Cerebellar nuclear complex (tissue), 1 donor: ENCODE measurements around the gene EHD4.

Experiments
- DNase-seq, 2 experiments: peaks; one replicate each; lab custom pipeline; 2025; lab: John Stamatoyannopoulos, UW

The EHD4 gene

GRCh38 chr15:41972253-41973242, at the start of gene EHD4:
EHD4 (minus strand) TSS chr15:41972557; CDS start chr15:41972494, 63 bp downstream.
- DNase-seq, result peak; percentile 84 to 96

DNA sequence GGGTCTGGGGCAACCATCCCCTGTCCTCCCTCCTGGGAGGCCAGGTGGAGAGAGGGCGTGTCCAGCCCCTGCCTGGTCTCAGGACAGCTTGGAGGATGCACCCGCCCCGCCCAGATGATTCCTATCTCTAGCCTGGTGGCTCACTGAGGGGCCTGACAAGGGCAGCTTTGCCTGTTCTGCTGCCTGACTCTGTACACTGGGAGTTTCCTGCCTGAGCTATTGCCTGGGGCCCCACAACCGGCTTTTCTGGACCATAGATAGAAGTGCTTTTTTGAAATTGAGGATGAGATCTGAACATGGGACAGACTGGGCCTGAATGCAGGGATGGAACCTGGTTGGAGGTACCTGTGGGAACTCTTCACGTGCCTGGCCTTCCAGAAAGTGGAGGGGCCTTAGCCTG, 49.2 kb upstream of the EHD4 start:
- DNase-seq, result no peak

DNA sequence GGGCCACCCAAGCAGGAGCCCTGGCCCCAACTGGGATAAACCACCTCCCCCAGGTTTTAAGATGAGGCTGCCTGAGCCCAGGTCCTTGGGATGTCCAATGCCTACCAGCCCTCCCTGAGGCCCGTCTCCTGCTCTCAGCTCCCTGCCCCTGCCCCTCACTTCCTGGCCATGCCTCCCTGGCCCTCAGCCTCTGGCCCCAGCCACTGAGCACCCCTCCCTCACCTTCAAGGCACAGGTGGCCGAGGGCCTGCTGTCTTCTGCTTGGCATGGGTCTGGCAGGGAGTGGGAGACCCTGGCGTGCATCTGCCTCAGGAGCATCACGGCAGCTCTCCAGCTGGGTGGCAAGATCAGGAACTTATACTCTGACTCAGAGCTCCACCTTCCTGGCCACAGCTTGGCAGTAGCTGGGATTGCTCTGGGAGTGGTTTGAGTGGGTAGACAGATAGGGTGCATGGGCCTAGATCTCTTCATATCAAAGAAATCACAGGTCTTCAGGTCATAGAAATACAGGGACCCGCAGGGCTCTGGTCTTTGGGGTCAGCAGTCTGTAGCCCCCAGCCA, 48.4 kb upstream of the EHD4 start, which contains the start of gene PLA2G4E:
Gene PLA2G4E, minus strand, starts transcription at position 330 of the 561 bp plus-strand sequence. Its CDS starts 12 bp downstream, at position 318.
- no peak for DNase-seq

GRCh38 chr15:42018306-42019224, 46.2 kb upstream of the EHD4 start:
- DNase-seq, result no peak

DNA sequence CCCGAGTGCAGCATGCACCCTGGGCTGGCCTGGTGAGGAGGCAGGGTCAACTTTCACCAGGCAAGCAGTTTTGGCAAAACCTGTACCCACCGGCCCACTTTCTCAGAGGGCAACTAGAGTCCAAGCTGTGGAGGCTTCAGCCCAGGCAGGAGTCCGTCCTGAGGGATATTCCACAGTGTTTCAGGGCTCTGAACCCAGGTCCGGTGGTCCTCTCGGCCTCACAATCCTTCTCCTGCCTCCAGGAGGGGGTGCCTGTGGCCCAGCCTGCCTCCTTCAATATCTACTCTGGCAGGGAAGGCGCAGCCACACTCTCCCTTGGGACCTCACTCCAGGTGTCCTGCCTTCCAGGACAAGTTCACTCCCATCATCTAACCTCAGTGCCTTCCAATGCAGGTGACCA, 44.6 kb upstream of the EHD4 start:
- no peak for DNase-seq

- DNase-seq, result no peak
These were observed 42.0 kb upstream of the EHD4 start for GRCh38 chr15:42014406-42014805.

GRCh38 chr15:42012928-42013482, 40.6 kb upstream of the EHD4 start:
- no peak for DNase-seq

- no peak for DNase-seq
These were observed 39.9 kb upstream of the EHD4 start for GRCh38 chr15:42012241-42012640.

DNA sequence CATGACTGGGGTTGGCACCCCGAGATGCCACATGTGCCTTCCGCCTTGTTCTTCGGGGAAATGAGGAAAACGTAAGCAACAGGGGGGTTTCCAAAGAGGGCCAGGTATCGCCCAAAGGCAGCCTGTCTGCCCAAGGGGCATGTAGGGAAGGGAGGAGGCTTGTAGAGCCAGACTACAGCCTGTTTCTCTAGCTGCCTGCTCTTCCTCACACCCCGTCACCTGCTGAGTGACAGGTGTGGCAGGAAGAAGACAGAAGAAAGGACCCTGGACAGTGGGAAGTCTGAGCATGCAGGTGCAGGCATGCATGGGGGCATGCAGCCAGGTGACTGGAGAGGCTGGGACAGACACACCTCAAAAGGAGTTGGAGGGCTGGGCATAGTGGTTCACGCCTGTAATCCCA, 38.7 kb upstream of the EHD4 start:
- DNase-seq, result no peak

DNA sequence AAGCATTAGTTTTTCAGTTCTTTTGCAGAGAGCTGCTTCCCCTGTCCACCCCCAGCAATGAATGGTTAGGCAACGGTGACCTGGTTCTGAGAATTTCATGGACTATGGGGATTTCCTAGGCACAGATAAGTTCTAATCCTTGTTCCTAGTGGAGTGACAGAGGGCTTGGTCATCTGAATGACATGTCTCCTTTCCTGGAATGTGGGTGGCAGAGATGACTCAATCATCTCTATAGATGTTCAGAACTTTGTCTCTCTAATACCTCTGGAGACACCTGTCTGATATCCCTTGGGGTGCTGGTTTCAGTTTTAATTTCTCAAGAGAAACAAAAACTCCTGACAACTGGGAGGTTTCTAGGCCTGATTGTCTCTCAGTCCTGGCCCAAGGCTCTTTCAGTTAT, 38.1 kb upstream of the EHD4 start:
- no peak for DNase-seq

- no peak for DNase-seq
These were observed 37.1 kb upstream of the EHD4 start for GRCh38 chr15:42009474-42009873.

GRCh38 chr15:42009022-42009421, 36.7 kb upstream of the EHD4 start:
- DNase-seq, result no peak

GRCh38 chr15:42007386-42007785, 35.0 kb upstream of the EHD4 start:
- DNase-seq, result no peak

DNA sequence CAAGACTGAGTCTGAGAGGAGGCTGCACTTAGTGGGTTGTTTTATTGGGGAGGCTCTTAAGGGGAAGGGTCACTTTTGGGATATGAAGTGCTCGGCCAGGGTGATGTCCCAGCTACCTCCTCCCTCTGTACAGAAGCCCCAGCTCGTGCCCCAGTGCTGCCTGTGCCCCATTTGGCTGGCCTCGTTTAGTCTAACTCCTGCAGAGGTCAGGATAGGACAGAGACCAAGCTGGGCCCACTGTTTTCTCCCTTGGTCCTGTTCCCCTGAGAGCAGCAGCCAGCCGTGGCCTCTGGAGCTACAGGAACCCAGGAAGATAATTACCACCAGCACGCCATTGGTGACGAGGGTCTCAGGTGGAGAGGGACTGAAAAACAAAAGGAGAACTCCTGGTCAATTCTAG, 30.0 kb upstream of the EHD4 start:
- DNase-seq, result no peak

DNA sequence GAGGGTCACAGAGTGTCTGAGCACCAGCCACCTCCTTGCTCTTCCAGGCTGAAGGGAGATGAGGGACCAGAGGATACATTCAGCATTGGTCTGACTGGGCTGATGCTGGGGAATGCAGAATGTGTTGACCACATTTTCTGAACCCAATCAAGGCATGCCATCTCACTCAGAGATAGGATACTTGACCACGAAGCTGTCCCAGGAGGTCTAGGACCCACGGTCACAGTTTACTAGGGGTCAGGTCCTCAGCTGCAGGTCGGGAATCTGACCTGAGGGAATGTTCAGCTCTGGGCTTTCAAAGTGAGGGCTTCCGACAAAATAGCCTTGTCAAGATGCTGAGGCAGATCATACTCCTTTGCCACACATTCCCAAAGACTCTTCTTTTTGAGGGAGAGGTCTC, 28.9 kb upstream of the EHD4 start:
- DNase-seq, result no peak

DNA sequence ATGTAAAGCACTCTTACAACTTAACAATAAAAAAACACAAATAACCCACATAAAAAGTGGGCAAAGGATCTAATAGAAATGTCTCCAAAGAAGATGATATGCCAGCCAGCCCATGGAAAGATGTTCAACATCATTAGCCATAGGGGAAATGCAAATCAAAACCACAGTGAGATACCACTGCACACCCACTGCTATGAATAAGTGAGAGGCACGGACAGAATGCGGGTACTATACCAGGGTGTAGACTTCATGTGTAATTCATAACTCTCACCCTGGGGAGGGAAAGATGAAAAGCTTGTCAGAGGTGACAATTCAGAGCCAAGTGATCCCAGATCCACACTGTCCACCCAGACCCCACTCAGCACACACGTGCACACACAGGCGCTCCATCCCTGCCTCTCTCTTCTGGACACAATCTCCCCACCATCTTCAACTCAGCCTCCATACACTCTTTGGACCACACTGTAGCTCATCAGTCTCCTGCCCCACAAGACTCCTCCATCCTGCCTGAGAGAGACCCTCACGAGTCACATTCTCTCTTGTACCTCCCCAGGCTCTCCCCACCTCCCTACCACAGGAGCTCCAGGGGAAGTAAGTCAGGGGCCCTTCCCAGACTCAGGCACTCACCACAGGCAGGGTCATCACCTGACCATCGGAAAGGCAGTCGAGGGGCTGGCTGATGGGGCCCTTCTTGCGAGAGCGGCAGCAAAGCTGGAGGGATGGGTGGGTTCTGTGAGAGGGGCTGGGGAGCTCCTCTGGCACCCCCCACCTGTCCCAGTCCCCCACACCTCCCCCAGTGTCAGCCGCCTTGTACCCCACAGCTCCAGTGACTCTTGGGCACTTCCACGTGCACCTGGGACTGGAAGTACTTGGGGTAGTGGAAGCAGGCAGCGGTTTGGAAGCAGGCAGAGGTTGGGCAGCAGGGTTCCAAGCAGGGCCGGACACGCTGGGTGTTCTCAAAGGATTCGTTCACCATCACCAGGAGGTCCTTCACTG, 27.2 kb upstream of the EHD4 start:
- no peak for DNase-seq

DNA sequence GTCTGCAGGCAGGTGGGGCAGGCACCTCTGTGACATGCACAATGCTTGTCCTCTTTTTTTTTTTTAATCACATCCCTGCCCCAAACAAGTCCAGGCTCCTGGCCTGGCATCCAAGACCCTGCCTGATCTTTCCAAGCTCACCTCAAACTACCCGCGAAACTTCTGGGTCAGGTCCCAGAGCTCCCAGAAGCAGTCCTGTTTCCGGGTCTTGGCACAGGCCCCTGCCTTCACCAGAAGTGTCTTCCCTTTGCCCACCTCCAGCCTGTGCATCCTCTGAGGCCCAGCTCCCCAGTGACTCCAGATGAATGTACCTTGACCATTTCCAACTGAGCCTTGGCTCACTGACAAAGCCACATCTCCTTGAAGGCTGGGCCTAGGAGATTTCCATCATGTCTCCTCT, 25.5 kb upstream of the EHD4 start:
- DNase-seq, result no peak

- DNase-seq, result no peak
These were observed 24.7 kb upstream of the EHD4 start for GRCh38 chr15:41996921-41997592.

DNA sequence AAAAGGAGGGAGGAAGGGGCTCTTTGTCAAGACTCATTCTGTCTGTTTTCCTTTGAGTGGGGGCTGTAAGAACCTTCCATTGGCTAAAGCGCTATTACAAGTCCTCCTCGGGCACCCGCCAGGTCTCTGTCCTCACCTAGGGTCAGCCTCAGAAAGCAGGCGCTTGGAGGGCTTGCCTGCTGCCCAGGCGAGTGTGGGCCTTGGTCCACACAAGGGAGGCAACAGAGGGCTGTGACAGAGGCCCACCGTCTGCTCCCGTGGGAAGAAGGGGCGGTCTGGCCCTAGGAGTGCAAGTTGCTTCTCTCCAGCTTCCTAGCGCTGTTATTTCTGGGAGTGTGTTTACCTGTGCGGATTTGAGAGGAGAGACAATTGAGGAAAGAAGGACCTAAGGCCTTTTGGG, 24.0 kb upstream of the EHD4 start:
- DNase-seq, result no peak

GRCh38 chr15:41995476-41995855, 23.1 kb upstream of the EHD4 start:
- DNase-seq, result no peak
